HG03432 (cell line): Measurements from ENCODE around the gene ANGPT4.

Source experiments
- ATAC-seq: cut with Tn5 transposase; IDR thresholded peaks from one replicate; pipeline ENCODE4 v1.9.1; 2021; ENCODE audit warnings: mild to moderate bottlenecking, moderate library complexity; ENCODE audit not compliant: unreplicated experiment

Gene ANGPT4

GRCh38 chr20:940926-941325 is 24.8 kb upstream of the ANGPT4 start:
- no peak for ATAC-seq

DNA sequence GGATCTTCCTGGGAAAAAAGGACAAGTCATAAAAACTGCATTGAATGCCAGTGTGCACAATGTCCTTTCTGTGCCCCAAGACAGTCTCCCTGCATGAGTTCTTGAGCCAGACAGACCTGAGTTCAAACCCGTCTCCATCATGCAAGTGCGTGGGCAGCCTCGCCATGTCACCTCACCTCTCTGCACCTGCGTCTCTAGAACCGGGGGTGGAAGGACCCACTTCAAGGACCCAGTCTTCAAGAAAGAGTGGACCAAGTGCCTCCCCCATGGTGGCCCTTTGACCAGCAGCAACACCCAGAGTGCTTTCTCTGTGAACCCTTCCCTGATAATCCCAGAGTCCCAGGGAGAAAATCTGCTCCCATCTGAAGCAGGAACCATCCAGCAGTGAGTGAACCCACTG is 23.5 kb upstream of the ANGPT4 start:
- no peak for ATAC-seq

DNA sequence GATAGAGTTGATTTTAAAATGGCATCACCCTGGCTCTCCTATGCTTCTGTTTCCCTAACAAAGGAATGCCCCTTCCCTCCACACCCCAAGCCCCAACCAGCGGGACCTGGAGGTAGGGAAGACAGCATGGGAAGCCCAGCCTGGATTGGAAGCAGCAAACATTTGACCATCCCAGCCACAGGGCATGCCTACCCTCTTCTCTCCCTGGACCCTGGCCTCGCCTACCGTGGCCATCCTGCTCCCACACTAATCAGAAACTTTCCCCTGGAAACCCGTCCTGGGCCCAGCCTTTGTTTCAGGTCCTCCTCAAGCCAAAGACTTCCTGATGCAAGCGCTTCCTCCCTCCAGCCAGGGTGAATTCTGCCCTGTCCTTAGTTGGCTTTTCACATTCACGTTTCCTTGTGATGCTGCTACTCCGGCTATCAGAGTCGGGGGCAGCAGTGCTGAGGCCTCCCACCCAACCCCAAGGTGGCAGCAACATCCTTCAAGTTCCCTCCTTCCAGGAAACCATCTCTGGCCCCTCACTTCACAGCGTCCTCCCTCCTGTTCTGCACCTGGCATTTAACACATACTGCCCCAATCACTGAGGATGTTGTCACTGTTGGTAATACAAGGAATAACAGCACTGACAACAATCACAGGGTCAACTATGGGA is 18.2 kb upstream of the ANGPT4 start:
- ATAC-seq = no peak

- no peak for ATAC-seq
These were observed 16.9 kb upstream of the ANGPT4 start for GRCh38 chr20:933029-933428.

DNA sequence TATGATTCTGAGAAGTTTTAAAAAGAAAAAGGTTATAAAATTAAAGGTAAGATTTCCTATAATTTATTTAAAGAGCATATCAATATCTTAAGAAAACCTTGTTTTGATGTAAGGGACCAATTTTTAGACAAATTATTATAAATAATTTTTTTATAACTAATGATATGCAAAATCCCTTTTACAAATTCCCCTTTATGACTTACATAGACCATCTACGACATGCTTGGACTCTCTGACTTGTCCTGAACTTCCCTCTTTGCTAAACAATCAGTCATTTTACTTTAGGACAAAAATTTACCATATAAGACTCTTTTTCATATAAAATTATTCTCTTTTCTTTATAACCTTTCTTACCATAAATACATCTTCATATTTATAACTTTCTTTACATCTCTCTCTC is 15.3 kb upstream of the ANGPT4 start:
- ATAC-seq = no peak

DNA sequence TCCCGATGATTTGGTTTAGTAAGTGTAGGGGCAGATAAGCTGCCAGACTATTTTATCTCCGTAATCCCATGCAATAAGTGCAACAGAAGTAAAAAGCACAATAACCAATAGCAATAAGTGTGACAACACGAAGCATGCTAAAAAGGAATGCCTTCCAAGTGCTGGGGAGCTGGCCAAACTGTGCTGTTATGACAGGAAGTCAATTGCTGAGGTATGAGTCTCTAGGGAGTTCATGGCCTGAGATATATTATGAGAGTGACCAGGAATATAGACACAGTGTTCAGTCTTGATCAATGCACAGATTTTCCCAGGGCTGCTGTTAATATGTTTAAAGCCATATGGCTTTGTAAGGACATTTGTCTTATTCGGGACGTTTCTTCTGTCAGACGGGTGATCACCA is 10.5 kb upstream of the ANGPT4 start:
- ATAC-seq = no peak

GRCh38 chr20:925516-925915 is 9.4 kb upstream of the ANGPT4 start:
- no peak for ATAC-seq

DNA sequence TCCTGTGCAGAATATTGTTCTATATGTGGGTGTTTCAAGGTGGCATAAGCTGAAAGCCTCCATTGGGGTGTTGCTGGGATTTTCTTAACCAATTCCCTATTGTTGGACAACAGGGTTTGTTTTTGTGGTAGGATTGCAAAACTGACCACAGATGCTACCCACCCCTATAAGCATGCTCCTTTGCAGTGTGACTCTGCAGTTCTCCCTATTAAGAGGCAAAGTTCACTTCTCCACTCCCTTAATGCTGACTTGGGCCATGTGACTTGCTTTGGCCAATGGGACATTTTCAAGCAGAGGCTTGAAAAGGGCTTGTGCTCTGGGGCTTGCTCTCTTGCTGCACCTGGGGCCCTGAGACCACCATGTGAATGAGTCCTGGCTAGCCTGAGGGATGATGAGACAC is 8.5 kb upstream of the ANGPT4 start:
- no peak for ATAC-seq

GRCh38 chr20:922781-923180 is 6.6 kb upstream of the ANGPT4 start:
- no peak for ATAC-seq

GRCh38 chr20:921068-921467 is 4.9 kb upstream of the ANGPT4 start:
- no peak for ATAC-seq

DNA sequence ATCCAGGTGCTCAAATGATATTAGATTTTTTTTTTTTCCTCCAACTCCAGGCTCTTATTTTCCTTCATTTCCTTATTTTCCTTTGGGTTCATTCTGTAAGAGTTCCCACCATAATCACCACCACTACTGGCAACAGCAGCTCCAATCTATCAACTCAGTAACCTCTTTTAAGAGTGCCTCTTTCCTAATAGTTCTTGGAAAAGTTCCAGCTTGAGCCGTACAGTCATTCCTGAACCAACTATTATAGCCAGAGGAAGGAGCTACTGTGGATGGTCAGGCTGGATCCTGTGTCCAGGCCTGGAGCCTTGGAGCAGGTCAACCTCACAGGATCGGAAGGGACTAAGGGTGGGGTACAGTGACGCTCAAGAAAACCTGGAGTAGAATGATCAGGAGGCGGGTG is 4.2 kb upstream of the ANGPT4 start:
- no peak for ATAC-seq

DNA sequence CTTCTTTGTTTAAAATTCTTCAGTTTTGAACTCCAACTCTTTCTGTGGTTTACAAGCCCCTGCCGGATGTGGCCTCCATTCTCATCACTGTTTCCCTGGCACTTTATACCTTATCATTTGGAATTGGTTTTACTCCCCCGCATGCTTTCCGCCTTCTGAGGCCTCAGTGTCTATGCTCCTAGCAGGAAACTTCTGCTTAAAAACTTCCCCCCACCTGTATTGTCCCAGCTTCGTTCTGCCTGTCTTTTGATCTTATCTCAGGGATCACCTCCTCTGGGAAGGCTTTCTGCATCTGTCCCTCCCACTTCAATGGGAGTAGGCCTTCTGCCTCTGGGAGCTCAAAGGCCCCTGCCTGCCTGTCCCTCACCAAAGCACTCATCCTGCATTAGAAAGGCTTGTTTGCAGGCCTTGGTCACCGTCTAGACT is 3.4 kb upstream of the ANGPT4 start:
- no peak for ATAC-seq

- ATAC-seq = no peak
These were observed 1.3 kb upstream of the ANGPT4 start for GRCh38 chr20:917416-917815.

GRCh38 chr20:916825-917224 is 691 bp upstream of the ANGPT4 start:
- ATAC-seq = no peak

DNA sequence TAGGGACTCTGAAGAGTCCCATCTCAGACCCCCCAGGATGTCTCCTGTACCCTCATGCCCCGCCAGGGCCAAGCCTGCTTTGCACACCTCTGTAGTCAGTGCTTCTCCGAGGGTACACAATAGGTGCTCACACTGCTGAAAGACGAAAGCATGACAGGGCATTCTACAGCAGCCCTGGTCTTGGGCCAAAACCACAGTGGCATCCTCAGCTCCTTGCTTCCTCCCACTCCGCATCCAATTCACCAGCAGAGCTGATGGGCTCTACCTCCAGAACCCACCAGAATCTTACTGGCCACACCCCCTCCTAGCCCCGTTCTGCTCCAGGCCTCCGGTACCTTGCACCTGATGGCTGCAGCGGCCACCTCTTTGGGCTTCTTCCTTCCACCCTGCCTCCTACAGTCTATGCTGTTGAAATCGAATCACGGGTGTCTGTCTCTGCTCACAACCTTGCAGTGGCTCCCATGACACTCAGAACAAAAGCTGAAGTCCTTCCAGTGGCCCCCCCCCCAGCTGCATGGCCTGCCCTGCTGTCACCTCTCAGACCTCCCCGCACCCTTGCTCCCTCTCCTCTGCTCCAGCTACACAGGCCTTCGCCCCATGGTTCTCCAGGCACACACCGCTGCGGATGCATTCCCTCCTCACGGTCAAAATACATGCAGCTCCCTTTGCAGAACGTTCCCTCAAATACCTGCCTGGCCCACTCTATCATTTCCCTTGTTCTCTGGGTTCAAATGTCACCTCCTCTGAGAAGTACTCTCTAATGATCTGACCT is 1.2 kb downstream of the ANGPT4 start:
- ATAC-seq = no peak

GRCh38 chr20:913306-913849 is 2.8 kb downstream of the ANGPT4 start:
- ATAC-seq = no peak

DNA sequence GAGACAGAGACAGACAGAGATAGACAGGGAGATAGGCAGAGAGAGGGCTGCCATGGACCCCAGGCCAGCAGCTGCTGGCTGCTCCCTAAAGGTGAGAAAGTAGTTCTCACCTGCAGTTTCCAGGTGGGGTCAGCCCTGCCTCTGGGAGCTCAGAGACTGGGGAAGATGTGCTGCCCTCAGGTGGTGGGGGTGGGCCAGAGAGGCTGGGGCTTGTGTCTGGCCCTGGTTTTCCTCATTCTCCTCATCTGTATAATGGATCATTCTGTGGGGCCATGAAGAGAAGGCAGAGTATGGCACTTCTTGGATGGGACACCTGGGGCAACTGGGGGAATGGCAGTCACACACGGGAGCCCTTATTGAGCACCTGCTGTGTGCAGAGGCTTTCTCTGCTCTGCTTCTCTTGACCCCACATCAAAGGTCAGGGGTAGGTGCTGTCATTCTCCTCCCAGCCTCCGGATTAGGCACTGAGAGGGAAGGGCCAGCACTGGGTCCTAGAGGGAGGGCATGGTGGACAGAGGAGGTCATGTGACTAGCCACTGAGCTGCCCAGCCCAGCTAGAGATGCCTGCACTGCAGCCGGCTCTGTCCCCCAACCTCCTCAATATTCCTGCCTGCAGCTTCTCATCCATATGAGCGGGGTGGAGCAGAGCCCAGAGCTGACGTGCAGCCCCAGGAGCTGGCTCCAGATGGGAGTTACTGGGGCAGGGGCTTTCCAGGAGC is 4.1 kb downstream of the ANGPT4 start:
- no peak for ATAC-seq

DNA sequence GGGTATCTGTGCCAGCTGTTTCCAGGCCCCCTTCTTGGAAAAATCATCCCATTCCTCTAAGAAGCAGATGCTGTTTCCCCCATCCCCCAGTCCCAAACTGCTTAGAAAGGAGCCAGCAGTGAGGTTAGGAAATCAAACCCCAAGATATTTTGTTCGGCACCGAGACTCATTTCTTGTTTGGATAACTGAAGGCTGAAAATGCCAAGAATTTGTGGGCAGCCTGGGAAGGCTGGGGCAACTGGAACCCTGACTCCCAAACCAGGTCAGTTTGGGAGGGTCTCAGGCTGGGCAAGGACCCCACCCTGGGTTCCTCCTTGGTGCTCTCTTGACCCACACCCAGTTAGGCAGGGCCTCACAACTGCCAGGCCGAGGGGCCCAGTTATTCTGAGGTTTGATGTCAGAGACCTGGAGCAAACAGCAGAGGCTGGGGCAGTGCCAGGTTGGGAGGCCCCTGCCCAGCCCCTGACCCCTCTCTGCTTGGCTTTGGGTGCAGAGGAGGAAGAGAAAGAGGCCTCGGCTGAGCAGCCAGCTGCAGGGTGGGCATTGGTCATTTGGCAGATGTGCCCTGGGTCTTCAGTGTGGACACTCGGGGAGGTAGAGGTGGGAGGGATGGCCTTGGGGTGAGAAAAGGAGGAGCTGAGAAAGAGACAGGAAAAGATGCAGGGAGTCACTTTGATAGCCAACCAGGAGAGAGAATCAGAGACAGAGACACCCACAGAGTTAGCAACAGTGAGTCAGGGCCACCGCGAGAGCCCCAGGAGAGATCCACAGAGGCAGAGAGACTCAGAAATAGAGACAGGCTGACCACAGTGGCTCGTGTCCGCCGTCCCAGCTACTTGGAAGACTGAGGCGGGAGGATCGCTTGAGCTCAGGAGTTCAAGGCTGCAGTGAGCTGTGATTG is 5.0 kb downstream of the ANGPT4 start:
- no peak for ATAC-seq

DNA sequence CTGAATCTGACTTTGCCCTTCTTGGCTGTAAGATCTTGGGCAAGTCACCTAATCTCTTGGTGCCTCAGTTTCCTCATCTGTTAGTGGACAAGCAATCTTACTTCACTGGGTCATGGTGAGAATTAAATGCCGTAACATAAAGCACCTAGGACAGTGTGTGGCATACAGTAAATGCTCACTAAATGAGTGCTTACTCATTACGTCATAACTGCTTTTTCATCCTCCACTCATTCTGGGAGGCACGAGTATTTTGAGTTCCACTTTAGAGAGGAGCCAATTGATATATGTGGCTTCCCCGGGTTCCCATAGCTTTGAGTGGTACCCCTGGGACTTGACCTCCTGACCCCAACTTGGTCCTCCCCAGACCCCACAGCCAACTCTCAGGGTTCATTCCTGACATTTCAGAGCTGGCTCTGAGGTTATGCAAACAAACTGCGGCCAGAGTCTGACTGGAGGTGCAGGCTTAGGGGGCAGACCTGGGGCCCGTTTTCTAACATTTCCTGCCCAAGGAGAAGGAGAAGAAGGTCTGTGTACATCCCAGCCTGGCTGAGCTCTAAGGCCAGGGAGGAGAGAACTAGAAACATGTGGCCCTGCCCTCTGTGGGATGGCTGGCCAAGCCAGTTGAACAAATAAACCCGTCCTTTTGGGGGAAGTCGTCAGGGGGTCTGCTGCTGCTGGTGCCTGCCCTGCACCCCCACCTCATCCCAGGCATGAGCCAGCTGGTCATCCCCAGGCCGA is 5.8 kb downstream of the ANGPT4 start:
- no peak for ATAC-seq

- ATAC-seq = no peak
These were observed 6.5 kb downstream of the ANGPT4 start for GRCh38 chr20:909641-910040.
